Nasal cavity respiratory epithelium epithelial cell of viscerocranial mucosa (primary cell): ENCODE results near the gene ALX3. TPM values are rescaled to one million over a fixed set of nuclear protein-coding genes. Genes with fewer than 3 reads are reported as not detected.

Source experiments
- total RNA-seq: library from RNA; depleted of rRNA; stranded (reverse); fragments of >200 nt; gene quantifications from 2 replicates; pipeline ENCODE4 v1.2.3, GENCODE V29; 2014

The ALX3 gene
- not detected in 2 replicates for total RNA-seq

GRCh38 chr1:110070671-110071242, at the start of gene ALX3:
ALX3 (minus strand) TSS chr1:110070672; CDS start chr1:110070612, 60 bp downstream.

GRCh38 chr1:110112143-110112542, 41.7 kb upstream of the ALX3 start, which contains the start of gene UBL4B:
UBL4B (plus strand) TSS chr1:110112443; CDS start chr1:110112535, 92 bp downstream.

GRCh38 chr1:110034451-110035235, 35.8 kb downstream of the ALX3 start, which contains the start of gene STRIP1:
STRIP1 (plus strand) TSS chr1:110034624; CDS start chr1:110034638, 14 bp downstream.

Other genes starting within 250 kb of the ALX3 start
- gene CSF1, start 159.8 kb downstream of the ALX3 start, total RNA-seq: 0.68 and 11.7 TPM in 2 replicates
- 62.5 and 93.9 TPM in 2 replicates for gene AHCYL1, start 85.9 kb downstream of the ALX3 start, total RNA-seq
- 42.7 and 61.8 TPM in 2 replicates for gene STRIP1, start 36.0 kb downstream of the ALX3 start, total RNA-seq
- gene UBL4B, start 41.8 kb upstream of the ALX3 start, total RNA-seq: not detected in 2 replicates
- under 0.01 TPM in 2 replicates for gene SLC6A17, start 79.8 kb upstream of the ALX3 start, total RNA-seq
- 0.68 and 7.0 TPM in 2 replicates for gene KCNC4, start 139.6 kb upstream of the ALX3 start, total RNA-seq